ENCODE measurements around the gene PRTN3. TPM values are rescaled to one million over a fixed set of nuclear protein-coding genes. Genes with fewer than 3 reads are reported as not detected.

PRTN3 gene
- total RNA-seq, 2 donors from 2014 or later, result not detected

DNA sequence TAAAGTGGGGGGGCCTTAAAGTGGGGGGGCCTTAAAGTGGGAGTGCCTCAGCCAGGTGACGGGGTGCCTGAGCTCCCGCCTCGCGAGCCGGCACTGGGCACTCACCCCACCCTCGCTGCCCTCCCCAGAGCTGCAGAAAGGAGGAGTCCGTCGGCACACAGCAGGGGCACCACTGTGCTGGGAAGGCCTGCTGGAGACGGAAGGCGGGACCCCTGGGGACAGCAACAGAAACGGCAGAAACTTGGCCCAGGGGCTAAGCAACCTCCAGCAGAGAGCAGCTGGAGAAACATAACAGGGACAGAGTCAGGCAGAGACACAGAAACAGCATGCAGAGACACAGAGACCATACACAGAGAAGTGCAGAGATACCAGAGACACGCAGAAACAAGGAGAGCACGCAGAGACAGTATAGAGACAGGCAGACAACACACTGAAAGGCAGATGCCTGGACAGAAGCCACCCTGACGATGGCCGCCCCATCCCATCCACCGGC is 26.5 kb downstream of the PRTN3 start:
- H3K4me3 Mint-ChIP-seq, result no peak overlapping the region
- WGBS, 2 experiments (ENCODE audit: insufficient coverage in 1 of 2, insufficient read length in 1 of 2), result 72 to 76% methylated on average over 13 to 16 of the region's 16 CpGs
- H3K27ac Mint-ChIP-seq, result peak overlapping the region; percentile 52
- TF ChIP-seq, protein P1, sequence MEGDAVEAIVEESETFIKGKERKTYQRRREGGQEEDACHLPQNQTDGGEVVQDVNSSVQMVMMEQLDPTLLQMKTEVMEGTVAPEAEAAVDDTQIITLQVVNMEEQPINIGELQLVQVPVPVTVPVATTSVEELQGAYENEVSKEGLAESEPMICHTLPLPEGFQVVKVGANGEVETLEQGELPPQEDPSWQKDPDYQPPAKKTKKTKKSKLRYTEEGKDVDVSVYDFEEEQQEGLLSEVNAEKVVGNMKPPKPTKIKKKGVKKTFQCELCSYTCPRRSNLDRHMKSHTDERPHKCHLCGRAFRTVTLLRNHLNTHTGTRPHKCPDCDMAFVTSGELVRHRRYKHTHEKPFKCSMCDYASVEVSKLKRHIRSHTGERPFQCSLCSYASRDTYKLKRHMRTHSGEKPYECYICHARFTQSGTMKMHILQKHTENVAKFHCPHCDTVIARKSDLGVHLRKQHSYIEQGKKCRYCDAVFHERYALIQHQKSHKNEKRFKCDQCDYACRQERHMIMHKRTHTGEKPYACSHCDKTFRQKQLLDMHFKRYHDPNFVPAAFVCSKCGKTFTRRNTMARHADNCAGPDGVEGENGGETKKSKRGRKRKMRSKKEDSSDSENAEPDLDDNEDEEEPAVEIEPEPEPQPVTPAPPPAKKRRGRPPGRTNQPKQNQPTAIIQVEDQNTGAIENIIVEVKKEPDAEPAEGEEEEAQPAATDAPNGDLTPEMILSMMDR (conservative IDR thresholded peaks at IDR 0.05), result no peak
- no peaks in the 10 kb centered on the region for H3K4me1 ChIP-seq (ENCODE audit: control insufficient read depth, insufficient read depth, low read length)
- H3K4me1 Mint-ChIP-seq, result peaks cover 5% of the 10 kb centered on the region
- peaks cover 5% of the 10 kb centered on the region for H3K9me3 Mint-ChIP-seq
- H3K36me3 ChIP-seq (ENCODE audit: control insufficient read depth, insufficient read depth, low read length), result peaks cover 18% of the 10 kb centered on the region
- peak; percentile 61 for DNase-seq
- no peak overlapping the region for H3K9ac ChIP-seq (ENCODE audit: extremely low read depth, low read length, poor library complexity, severe bottlenecking)
- H3K27ac ChIP-seq (ENCODE audit: low read depth, low read length), result no peak overlapping the region
- H3K27me3 ChIP-seq (ENCODE audit: control insufficient read depth, insufficient read depth, low read length, poor library complexity, severe bottlenecking), result no peaks in the 10 kb centered on the region
- H3K27me3 Mint-ChIP-seq (ENCODE audit: insufficient read depth), result peaks cover 12% of the 10 kb centered on the region
- no peaks in the 10 kb centered on the region for H3K9me3 ChIP-seq (ENCODE audit: control insufficient read depth, low read length)
- no peak overlapping the region for H3K4me3 ChIP-seq (ENCODE audit: low read length)
- H3K36me3 Mint-ChIP-seq (ENCODE audit: low read depth), result peaks cover 28% of the 10 kb centered on the region

DNA sequence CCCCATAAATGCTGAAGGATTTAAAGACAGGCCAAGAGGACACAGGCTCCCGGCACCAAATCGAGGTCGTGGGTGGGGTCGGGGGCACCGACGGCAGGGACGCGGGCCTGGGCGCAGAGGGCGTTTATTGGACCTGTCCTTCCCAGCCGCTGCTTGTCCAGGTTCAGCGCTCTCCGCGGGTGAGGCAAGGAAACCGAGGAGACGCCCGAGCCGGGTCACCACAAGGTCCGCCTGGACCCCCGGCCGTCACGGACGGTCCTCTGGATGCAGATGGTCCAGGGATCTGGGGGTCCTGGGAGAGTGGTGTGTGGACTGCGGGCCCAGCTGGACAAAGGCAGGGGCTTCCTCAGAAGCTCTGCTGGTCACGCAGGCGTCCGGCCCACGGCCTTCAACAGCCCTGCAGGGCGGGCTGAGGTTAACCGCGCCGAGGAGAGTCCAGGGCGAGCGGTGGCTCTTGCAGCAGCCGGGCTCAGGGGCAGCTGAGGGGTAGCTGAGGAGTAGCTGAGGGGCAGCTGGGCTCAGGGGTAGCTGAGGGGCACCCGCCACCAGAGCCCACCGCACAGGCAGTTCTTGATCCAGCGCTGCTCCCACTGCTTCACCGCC is 27.2 kb downstream of the PRTN3 start:
- H3K27me3 ChIP-seq (ENCODE audit: control insufficient read depth, insufficient read depth, low read length, poor library complexity, severe bottlenecking), result no peaks in the 10 kb centered on the region
- DNase-seq, result peak; percentile 49
- 95 to 97% methylated on average over 19 to 39 of the region's 39 CpGs for WGBS, 2 experiments (ENCODE audit: insufficient coverage in 1 of 2, insufficient read length in 1 of 2)
- H3K9me3 ChIP-seq (ENCODE audit: control insufficient read depth, low read length), result no peaks in the 10 kb centered on the region
- peaks cover 18% of the 10 kb centered on the region for H3K36me3 ChIP-seq (ENCODE audit: control insufficient read depth, insufficient read depth, low read length)
- Mint-ChIP-seq H3K27ac (peak overlapping the region; percentile 52), H3K27me3 (ENCODE audit: insufficient read depth) (peaks cover 7% of the 10 kb centered on the region), H3K9me3 (peaks cover 5% of the 10 kb centered on the region), H3K4me3 (no peak overlapping the region), H3K4me1 (peaks cover 5% of the 10 kb centered on the region), H3K36me3 (ENCODE audit: low read depth) (peaks cover 31% of the 10 kb centered on the region)
- H3K4me1 ChIP-seq (ENCODE audit: control insufficient read depth, insufficient read depth, low read length), result no peaks in the 10 kb centered on the region
- no peak overlapping the region for H3K9ac ChIP-seq (ENCODE audit: extremely low read depth, low read length, poor library complexity, severe bottlenecking)
- H3K27ac ChIP-seq (ENCODE audit: low read depth, low read length), result no peak overlapping the region
- TF ChIP-seq, protein P1 (conservative IDR thresholded peaks at IDR 0.05), result no peak
- H3K4me3 ChIP-seq (ENCODE audit: low read length), result no peak overlapping the region

DNA sequence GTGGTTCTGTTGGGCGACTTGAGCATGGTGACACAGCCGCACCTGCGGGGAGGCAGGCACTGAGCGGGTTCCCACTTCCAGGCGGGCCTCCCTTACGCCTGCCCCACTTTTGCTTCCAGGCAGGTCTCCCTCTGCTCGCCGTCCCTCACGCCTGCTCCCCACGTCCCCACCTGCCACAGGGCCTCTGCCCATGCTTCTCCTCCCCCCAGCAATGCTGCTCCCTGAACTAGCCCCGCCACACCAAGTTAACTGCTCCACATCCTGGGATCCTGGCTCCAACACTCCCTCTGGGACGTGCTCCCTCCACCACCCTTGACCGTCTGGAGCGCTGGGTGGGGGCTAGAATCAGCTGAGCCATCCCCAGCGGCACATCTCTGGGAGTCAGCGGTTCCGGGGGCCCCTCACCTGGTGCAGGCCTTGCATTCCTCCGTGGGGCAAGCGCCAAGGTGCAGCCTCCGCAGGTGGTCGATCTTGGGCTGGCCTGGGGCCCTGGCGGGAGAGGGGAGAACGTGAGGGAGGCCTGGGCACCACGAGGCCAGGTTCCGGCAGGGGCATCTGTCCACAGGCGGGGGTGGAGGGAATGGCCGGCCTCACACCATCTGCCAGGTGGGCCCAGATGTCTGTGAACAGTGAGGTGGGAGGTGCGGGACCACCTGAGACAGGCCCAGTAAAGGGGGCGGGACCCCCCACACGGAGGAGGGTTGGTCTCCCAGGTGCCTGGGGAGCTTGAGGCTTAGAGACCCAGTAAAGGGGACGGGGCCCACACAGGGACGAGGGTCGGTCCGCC is 27.9 kb downstream of the PRTN3 start:
- Mint-ChIP-seq H3K4me3 (no peak overlapping the region), H3K36me3 (ENCODE audit: low read depth) (peaks cover 33% of the 10 kb centered on the region), H3K4me1 (peaks cover 5% of the 10 kb centered on the region), H3K9me3 (peaks cover 5% of the 10 kb centered on the region), H3K27ac (no peak overlapping the region), H3K27me3 (ENCODE audit: insufficient read depth) (peaks cover 2% of the 10 kb centered on the region)
- Histone ChIP-seq H3K4me3 (ENCODE audit: low read length) (no peak overlapping the region), H3K4me1 (ENCODE audit: control insufficient read depth, insufficient read depth, low read length) (no peaks in the 10 kb centered on the region), H3K36me3 (ENCODE audit: control insufficient read depth, insufficient read depth, low read length) (peaks cover 22% of the 10 kb centered on the region), H3K9me3 (ENCODE audit: control insufficient read depth, low read length) (no peaks in the 10 kb centered on the region), H3K27ac (ENCODE audit: low read depth, low read length) (no peak overlapping the region), H3K27me3 (ENCODE audit: control insufficient read depth, insufficient read depth, low read length, poor library complexity, severe bottlenecking) (no peaks in the 10 kb centered on the region), H3K9ac (ENCODE audit: extremely low read depth, low read length, poor library complexity, severe bottlenecking) (no peak overlapping the region)
- TF ChIP-seq, protein P1 (conservative IDR thresholded peaks at IDR 0.05), result no peak
- whole genome bisulfite sequencing, 2 experiments (ENCODE audit: insufficient coverage in 1 of 2, insufficient read length in 1 of 2), result 92 to 96% methylated on average over 23 to 34 of the region's 34 CpGs
- peak; percentile 43 for DNase-seq
